HepG2 (cell line): Measurements from ENCODE around the gene SPSB1. TPM values are rescaled to one million over a fixed set of nuclear protein-coding genes. Genes with fewer than 3 reads are reported as not detected.

Experiments
- ATAC-seq: fragments of 200-7000 bp; cut with Tn5 transposase; 3 replicates; pipeline ENCODE4 v1.9.1; 2020; ENCODE audit warnings: mild to moderate bottlenecking, moderate library complexity
- BruUV-seq: library from RNA; stranded (reverse); fragments of 400-500 nt; replicated peaks from 2 replicates; lab custom pipeline; 2021; lab: Mats Ljungman, UMichigan
- CTCF ChIA-PET: fragments of 300-600 bp; formaldehyde crosslinking; extraction: SDS; loops from one replicate; lab custom pipeline; 2021; ENCODE audit warnings: low total read pairs, inconsistent platforms, low intra/inter-chr PET ratio; lab: Yijun Ruan, JAX
- POLR2A ChIA-PET: fragments of 350-600 bp; sonication (Branson Sonifier 250); formaldehyde crosslinking; loops from one replicate; lab custom pipeline; 2020; ENCODE audit warnings: antibody characterized with exemption, inconsistent platforms; lab: Yijun Ruan, JAX
- DNase-seq: peaks from one replicate; pipeline ENCODE4 v3.0.0-alpha.2; 2015; ENCODE audit warnings: low spot score
- FAIRE-seq: peaks from 3 replicates; lab custom pipeline; 2011; peaks lifted over from hg19 to GRCh38; lab: Jason Lieb, UNC
- H2AFZ ChIP-seq: one replicate; pipeline ENCODE4 v1.6.1; 2011; ENCODE audit warnings: low read length, inconsistent platforms
- H3K27ac ChIP-seq: fragments of 300-600 bp; 3 replicates; pipeline ENCODE4 v1.8.0; 2011; ENCODE audit warnings: mixed run types, mild to moderate bottlenecking, mixed read lengths, low read length, inconsistent platforms; ENCODE audit not compliant: insufficient read depth; ENCODE audit errors: extremely low read length
- H3K27me3 ChIP-seq, 2 experiments: fragments of 200-600 bp in 1 of 2; 2 replicates in 1 of 2; 3 replicates in 1 of 2; pipeline versions ENCODE4 v1.6.0 to v1.8.0; 2011; ENCODE audit warnings: low read length in 2 of 2, mild to moderate bottlenecking in 2 of 2, moderate library complexity in 2 of 2, inconsistent platforms in 1 of 2; ENCODE audit not compliant: insufficient read depth in 2 of 2, control insufficient read depth in 1 of 2
- H3K36me3 ChIP-seq, 2 experiments: fragments of 200-600 bp in 1 of 2; replicated peaks in 1 of 2; 2 replicates in 1 of 2; 3 replicates in 1 of 2; pipeline versions ENCODE4 v1.5.1 to v1.8.0; 2011; ENCODE audit warnings: low read length in 2 of 2, inconsistent platforms in 1 of 2; ENCODE audit not compliant: insufficient read depth in 2 of 2, control insufficient read depth in 1 of 2
- H3K4me1 ChIP-seq: 2 replicates; pipeline ENCODE4 v1.5.1; 2012; ENCODE audit warnings: low read length, inconsistent platforms; ENCODE audit not compliant: insufficient read depth
- H3K4me2 ChIP-seq: 2 replicates; pipeline ENCODE4 v1.6.0; 2011; ENCODE audit warnings: low read depth, low read length, inconsistent platforms
- H3K4me3 ChIP-seq, 3 experiments: fragments of 200-600 bp in 1 of 3; sonication (generic), shearing (Covaris generic) in 1 of 3; replicated peaks in 1 of 3; 2 replicates each; pipeline ENCODE4 v1.5.1; 2011 to 2016; ENCODE audit warnings: low read length in 3 of 3, inconsistent platforms in 2 of 3, low read depth in 2 of 3, mild to moderate bottlenecking in 2 of 3, control low read depth in 1 of 3, mixed read lengths in 1 of 3; ENCODE audit not compliant: insufficient read depth in 1 of 3
- H3K79me2 ChIP-seq: one replicate; pipeline ENCODE4 v1.6.1; 2011; ENCODE audit warnings: low read length, inconsistent platforms; ENCODE audit not compliant: insufficient read depth
- H3K9ac ChIP-seq: 2 replicates; pipeline ENCODE4 v1.6.0; 2011; ENCODE audit warnings: mild to moderate bottlenecking, low read depth, low read length, inconsistent platforms; ENCODE audit not compliant: insufficient read depth
- H3K9me3 ChIP-seq: 2 replicates; pipeline ENCODE4 v1.5.1; 2012; ENCODE audit warnings: mild to moderate bottlenecking, low read length
- H4K20me1 ChIP-seq: 2 replicates; pipeline ENCODE4 v1.6.0; 2011; ENCODE audit warnings: inconsistent platforms, mild to moderate bottlenecking, low read length, moderate library complexity; ENCODE audit not compliant: insufficient read depth
- SIX1 ChIP-seq: sonication (generic); formaldehyde crosslinking; IDR thresholded peaks from 2 replicates; pipeline ENCODE4 v1.4.0; 2020; ENCODE audit warnings: missing genetic modification reagents, borderline replicate concordance
- ZIK1 ChIP-seq: sonication (generic); formaldehyde crosslinking; IDR thresholded peaks from 2 replicates; pipeline ENCODE4 v1.5.0; 2020; ENCODE audit warnings: mild to moderate bottlenecking, low read depth, missing genetic modification reagents, borderline replicate concordance
- ZNF24 ChIP-seq: fragments of 450-650 bp; IDR thresholded peaks from 2 replicates; pipeline ENCODE4 v1.6.1; 2017; ENCODE audit warnings: antibody characterized with exemption, mild to moderate bottlenecking
- WGBS: methylation state at CpG from one replicate; pipeline ENCODE4 v1.1.6; 2017; ENCODE audit warnings: low lambda C conversion rate; 5-methylcytosine and 5-hydroxymethylcytosine counted together
- in situ Hi-C: cut with HindIII; loops from 2 replicates; pipeline ENCODE4 v1.10.0; 2017; ENCODE audit warnings: low pct_unique_long_range_greater_than_20kb; ENCODE audit not compliant: extremely low pct_ligation_motif_present
- intact Hi-C: fragments of 100-400 bp; cut with micrococcal nuclease; formaldehyde crosslinking; loops from one replicate; pipeline ENCODE4 v1.10.0; 2022; ENCODE audit not compliant: unreplicated experiment
- polyA plus RNA-seq, 8 experiments: library from polyadenylated mRNA; depleted of rRNA in 3 of 8; stranded (reverse) in 7 of 8; unstranded in 1 of 8; fragments of >200 nt; fragmentation: Illumina TruSeq in 4 of 8; extraction: Trizol in 4 of 8; gene quantifications; 2 replicates each; pipeline versions ENCODE4 v1.2.1 to v1.2.3, GENCODE V29; 2011 to 2016; ENCODE audit warnings: low read depth in 4 of 8, missing spikeins in 1 of 8, mixed read lengths in 1 of 8; ENCODE audit not compliant: insufficient read depth in 1 of 8
- total RNA-seq, 5 experiments: library from RNA; depleted of rRNA; stranded (reverse); fragments of >200 nt; fragmentation: Illumina TruSeq; extraction: Trizol; gene quantifications; 2 replicates each; pipeline ENCODE4 v1.2.3, GENCODE V29; 2016; ENCODE audit warnings: low read depth in 1 of 5
- TF ChIP-seq, protein P1 (sequence below): sonication (generic); formaldehyde crosslinking; IDR thresholded peaks from 2 replicates; pipeline ENCODE4 v1.4.0; 2020; ENCODE audit warnings: mild to moderate bottlenecking, missing genetic modification reagents

SPSB1 gene
- total and polyA plus RNA-seq, 2 of the 13 experiments (the other 11 are each of a cell fraction or from before 2014, with no cell fraction given) = 5.0 to 8.0 TPM

DNA sequence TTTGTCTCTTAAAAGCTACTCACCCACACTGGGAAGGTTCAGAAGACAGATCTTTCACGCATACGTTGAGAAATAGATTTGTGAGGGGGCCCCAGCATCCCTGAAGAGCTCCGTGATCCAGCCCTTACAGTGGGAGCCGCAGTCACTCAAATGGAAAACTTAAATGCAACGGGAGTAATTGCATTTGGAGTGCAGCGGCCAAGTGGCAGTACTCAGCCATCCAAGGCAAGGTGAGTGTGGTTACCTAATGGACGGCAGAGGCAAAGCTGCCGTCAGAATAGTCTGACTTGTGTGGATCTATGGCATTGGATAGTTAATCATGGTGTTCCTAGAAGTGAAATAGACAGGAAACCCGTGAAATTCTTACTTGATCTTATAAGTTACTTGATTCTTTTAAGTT, 5.1 kb downstream of the SPSB1 start:
- H3K4me2 ChIP-seq = no peak overlapping the region
- H3K9ac ChIP-seq = no peak overlapping the region
- H2AFZ ChIP-seq = no peak overlapping the region
- H3K79me2 ChIP-seq = peaks cover 33% of the 10 kb centered on the region
- peaks cover 0 to 3% of the 10 kb centered on the region in 2 experiments; a peak in 1 of 5 replicates for H3K36me3 ChIP-seq
- no peaks in the 10 kb centered on the region for H3K9me3 ChIP-seq
- in situ Hi-C loops (no loop called here), intact Hi-C loops (no loop called here)
- BruUV-seq = no TSS peak
- FAIRE-seq (no peak), DNase-seq (no peak), ATAC-seq (no peak)
- H3K4me1 ChIP-seq = peaks cover 56% of the 10 kb centered on the region
- no peak overlapping the region for H3K4me3 ChIP-seq
- H3K27me3 ChIP-seq = no peaks in the 10 kb centered on the region
- no peak overlapping the region for H3K27ac ChIP-seq
- TF ChIP-seq, protein P1, sequence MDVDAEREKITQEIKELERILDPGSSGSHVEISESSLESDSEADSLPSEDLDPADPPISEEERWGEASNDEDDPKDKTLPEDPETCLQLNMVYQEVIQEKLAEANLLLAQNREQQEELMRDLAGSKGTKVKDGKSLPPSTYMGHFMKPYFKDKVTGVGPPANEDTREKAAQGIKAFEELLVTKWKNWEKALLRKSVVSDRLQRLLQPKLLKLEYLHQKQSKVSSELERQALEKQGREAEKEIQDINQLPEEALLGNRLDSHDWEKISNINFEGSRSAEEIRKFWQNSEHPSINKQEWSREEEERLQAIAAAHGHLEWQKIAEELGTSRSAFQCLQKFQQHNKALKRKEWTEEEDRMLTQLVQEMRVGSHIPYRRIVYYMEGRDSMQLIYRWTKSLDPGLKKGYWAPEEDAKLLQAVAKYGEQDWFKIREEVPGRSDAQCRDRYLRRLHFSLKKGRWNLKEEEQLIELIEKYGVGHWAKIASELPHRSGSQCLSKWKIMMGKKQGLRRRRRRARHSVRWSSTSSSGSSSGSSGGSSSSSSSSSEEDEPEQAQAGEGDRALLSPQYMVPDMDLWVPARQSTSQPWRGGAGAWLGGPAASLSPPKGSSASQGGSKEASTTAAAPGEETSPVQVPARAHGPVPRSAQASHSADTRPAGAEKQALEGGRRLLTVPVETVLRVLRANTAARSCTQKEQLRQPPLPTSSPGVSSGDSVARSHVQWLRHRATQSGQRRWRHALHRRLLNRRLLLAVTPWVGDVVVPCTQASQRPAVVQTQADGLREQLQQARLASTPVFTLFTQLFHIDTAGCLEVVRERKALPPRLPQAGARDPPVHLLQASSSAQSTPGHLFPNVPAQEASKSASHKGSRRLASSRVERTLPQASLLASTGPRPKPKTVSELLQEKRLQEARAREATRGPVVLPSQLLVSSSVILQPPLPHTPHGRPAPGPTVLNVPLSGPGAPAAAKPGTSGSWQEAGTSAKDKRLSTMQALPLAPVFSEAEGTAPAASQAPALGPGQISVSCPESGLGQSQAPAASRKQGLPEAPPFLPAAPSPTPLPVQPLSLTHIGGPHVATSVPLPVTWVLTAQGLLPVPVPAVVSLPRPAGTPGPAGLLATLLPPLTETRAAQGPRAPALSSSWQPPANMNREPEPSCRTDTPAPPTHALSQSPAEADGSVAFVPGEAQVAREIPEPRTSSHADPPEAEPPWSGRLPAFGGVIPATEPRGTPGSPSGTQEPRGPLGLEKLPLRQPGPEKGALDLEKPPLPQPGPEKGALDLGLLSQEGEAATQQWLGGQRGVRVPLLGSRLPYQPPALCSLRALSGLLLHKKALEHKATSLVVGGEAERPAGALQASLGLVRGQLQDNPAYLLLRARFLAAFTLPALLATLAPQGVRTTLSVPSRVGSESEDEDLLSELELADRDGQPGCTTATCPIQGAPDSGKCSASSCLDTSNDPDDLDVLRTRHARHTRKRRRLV (CRISPR knock-in tag) = no peak
- TF ChIP-seq ZIK1 = no peak
- ChIA-PET CTCF (no interaction called here), POLR2A (interaction anchor here (1.4 kb wide), 1 partner anchor 9 kb away, joined by 3 read pairs; no protein-coding TSS in a partner anchor)
- H4K20me1 ChIP-seq = peaks cover 4% of the 10 kb centered on the region; the same call in 1 of the 2 replicates
- 80% methylated on average over 9 of the region's 9 CpGs for WGBS

GRCh38 chr1:9298282-9298681, 5.6 kb downstream of the SPSB1 start:
- DNase-seq = no peak
- H3K79me2 ChIP-seq = peaks cover 33% of the 10 kb centered on the region

More at GRCh38 chr1:9298282-9298681, 5.6 kb downstream of the SPSB1 start:
- no peak overlapping the region for H3K4me3 ChIP-seq
- no peaks in the 10 kb centered on the region for H3K9me3 ChIP-seq
- CTCF ChIA-PET = no interaction called here
- intact Hi-C loops = no loop called here
- no peak overlapping the region for H3K9ac ChIP-seq
- no peak for FAIRE-seq
- peaks cover 56% of the 10 kb centered on the region for H3K4me1 ChIP-seq
- POLR2A ChIA-PET = no interaction called here
- peaks cover 0 to 3% of the 10 kb centered on the region in 2 experiments; a peak in 1 of 5 replicates for H3K36me3 ChIP-seq
- WGBS = 45% methylated on average over 3 of the region's 3 CpGs
- peaks cover 4% of the 10 kb centered on the region; the same call in 1 of the 2 replicates for H4K20me1 ChIP-seq
- H2AFZ ChIP-seq = no peak overlapping the region
- BruUV-seq = no TSS peak
- no peak overlapping the region for H3K27ac ChIP-seq
- TF ChIP-seq SIX1 (no peak), ZNF24 (peak; percentile 95)
- ATAC-seq = no peak
- no peaks in the 10 kb centered on the region for H3K27me3 ChIP-seq
- in situ Hi-C loops = no loop called here
- H3K4me2 ChIP-seq = no peak overlapping the region
